ENCODE measurements around the gene CCDC110. TPM values are rescaled to one million over a fixed set of nuclear protein-coding genes. Genes with fewer than 3 reads are reported as not detected.
A peak's percentile ranks its signal among the peaks of the same experiment; 100 is the strongest.

The CCDC110 gene
- total and polyA plus RNA-seq, 2 of the 13 experiments (the other 11 are each of a cell fraction or from before 2014, with no cell fraction given), result not detected

GRCh38 chr4:185504098-185505047, 32.8 kb upstream of the CCDC110 start (continued):
- peak; percentile 61; the same call in 1 of the 2 replicates for TF ChIP-seq ZNF691 (CRISPR knock-in tag; IDR thresholded peaks at IDR 0.05; ENCODE audit: borderline replicate concordance, low read depth)
- TF ChIP-seq RERE (CRISPR knock-in tag; IDR thresholded peaks at IDR 0.05; ENCODE audit: low read depth), result no peak
- TF ChIP-seq ZNF331 (CRISPR knock-in tag; IDR thresholded peaks at IDR 0.05), result peak; percentile 38; the same call in 1 of the 2 replicates
- TF ChIP-seq ZNF83 (CRISPR knock-in tag; IDR thresholded peaks at IDR 0.05; ENCODE audit: borderline replicate concordance), result no peak
- TF ChIP-seq FIP1L1 (IDR thresholded peaks at IDR 0.05; ENCODE audit: borderline replicate concordance, insufficient read depth, low read depth, low read length), result no peak
- peak; percentile 47 for TF ChIP-seq THAP11 (CRISPR knock-in tag; IDR thresholded peaks at IDR 0.05)
- TF ChIP-seq ZNF280B (CRISPR knock-in tag; IDR thresholded peaks at IDR 0.05; ENCODE audit: borderline replicate concordance), result no peak
- peak; percentile 48; the same call in 1 of the 2 replicates for TF ChIP-seq ZGPAT (CRISPR knock-in tag; IDR thresholded peaks at IDR 0.05)
- no peak for TF ChIP-seq DMTF1 (CRISPR knock-in tag; IDR thresholded peaks at IDR 0.05)
- TF ChIP-seq CCDC6 (CRISPR knock-in tag; IDR thresholded peaks at IDR 0.05), result peak; percentile 64; the same call in 1 of the 2 replicates
- no peak for TF ChIP-seq HOXD1 (CRISPR knock-in tag; IDR thresholded peaks at IDR 0.05)
- peak; percentile 61; a peak in 1 of 4 replicates for TF ChIP-seq NR2F1 (CRISPR knock-in tag; IDR thresholded peaks at IDR 0.05)
- no peak for TF ChIP-seq ZNF430 (CRISPR knock-in tag; IDR thresholded peaks at IDR 0.05)
